Erythroblast (primary cell): Measurements from ENCODE around the gene AMZ1.

Experiments used
- GATA1 ChIP-seq: IDR thresholded peaks from 2 replicates; pipeline ENCODE4 v1.6.1; 2011; ENCODE audit warnings: low read depth, mild to moderate bottlenecking, control low read depth, low read length, moderate library complexity
- POLR2A ChIP-seq: IDR thresholded peaks from 2 replicates; pipeline ENCODE4 v1.6.1; 2011; ENCODE audit warnings: mild to moderate bottlenecking, low read length

- TF ChIP-seq POLR2A (no peak), GATA1 (no peak)
Measured at GRCh38 chr7:2657208-2657607, 30.8 kb upstream of the AMZ1 start.
